GM19468 (cell line): ENCODE data around the gene HS3ST6.
A peak's percentile ranks its signal among the peaks of the same experiment; 100 is the strongest.
"Not testable (repeated sequence)": the region's sequence is repeated elsewhere in the genome, so short reads cannot be mapped to it uniquely, and the experiment has no call there.

Source experiments
- ATAC-seq: cut with Tn5 transposase; IDR thresholded peaks from one replicate; pipeline ENCODE4 v1.9.1; 2021; ENCODE audit warnings: mild to moderate bottlenecking, moderate library complexity, moderate number of reproducible peaks; ENCODE audit not compliant: unreplicated experiment; ENCODE audit errors: extremely low read depth

HS3ST6 gene

DNA sequence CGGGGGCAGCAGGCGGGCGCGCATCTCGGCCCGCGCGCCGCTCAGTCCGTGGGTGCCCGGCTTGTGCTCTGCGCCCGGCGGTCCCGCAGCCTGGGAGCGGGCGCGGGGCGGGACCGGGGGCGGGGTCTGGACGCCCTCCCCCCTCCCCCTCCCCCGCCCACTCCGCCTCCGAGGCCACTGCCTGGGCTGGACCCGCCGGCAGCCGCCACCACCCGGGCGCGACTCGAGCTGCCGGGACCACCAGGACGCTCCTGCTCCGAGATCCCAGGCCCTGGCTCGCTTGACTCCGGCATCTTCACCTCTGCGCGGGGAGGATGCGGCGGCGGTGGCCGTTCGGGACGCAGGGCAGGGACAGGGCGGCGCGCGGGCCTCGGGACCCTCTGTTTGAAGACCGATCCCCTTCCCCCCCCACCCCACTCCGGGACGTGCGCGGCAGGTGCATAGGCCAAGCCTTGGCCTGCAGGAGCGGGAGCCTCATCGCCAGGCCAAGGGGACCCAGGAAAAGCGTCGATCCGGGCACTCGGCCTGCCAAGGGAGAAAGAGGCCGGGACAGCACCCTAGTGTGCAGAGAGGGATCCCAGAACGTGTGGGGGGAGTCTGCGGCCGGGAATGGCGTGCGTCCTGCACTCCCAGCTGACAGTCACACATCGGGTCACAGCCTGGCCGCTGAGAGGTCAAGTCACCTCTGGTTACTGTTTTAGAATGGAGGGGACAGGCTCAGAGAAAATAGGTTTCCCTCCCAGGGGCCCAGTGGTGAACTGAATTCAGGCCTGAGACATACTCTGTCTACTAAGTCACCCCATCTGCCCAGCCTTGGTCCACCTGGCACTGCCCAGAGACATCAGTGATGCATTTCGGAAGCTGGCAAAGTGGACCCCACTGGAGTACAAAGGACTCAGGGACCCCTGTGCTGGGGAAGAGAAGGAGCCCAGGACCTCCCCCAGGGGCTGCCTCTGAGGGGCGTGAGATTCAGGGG is at the start of gene HS3ST6:
Gene HS3ST6 (minus strand): TSS at position 65 of the 976 bp plus-strand sequence. CDS start 92 bp downstream, outside the sequence.
- no peak for ATAC-seq

DNA sequence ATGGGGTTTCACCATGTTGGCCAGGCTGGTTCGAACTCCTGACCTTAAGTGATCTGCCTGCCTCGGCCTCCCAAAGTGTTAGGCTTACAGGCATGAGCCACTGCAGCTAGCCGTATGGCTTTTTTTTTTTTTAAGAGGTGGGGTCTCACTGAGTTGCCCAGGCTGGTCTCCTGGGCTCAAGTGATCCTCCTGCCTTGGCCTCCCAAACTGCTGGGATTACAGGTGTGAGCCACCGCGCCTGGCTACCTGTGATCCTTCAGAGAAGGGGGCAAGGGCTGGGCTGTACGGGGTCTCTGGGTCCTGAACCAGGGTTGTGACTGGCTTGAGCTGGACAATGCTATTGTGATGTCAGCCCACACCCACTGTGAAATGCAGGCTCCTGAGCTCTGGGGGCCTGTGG is 48.2 kb upstream of the HS3ST6 start, which contains the start of gene RNF151:
Gene RNF151 (plus strand): TSS at position 397 of the 400 bp plus-strand sequence. CDS start 26 bp downstream, outside the sequence.
- ATAC-seq, result no peak

DNA sequence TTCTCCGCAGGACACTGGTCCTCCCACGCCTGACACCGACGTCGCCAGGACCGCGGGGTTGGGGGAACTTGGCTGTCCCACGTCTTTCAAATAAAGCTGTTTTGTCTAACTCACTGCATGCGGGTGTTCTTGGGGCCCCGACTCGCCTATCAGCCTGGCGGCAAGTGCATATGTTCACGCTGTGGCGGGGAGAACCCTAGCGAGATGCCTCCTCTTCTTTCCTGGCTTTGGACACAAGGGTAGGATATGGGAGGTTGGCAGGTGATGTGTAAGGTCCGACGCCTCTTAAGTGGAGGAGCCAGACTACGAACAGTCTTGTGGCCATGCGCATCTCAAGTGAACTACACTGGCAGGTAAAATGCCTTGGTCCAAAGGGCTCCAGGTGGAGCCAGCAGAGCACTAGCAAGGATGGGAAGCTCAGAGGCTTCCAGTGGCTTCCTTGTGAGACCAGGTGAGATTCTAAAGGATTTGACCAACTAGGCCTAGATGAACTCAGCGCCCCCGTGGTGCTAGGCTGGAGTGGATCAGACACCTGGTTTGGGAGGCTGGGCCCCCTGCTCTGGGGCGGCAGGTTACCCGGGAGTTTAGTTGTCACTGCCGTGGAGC is 47.3 kb upstream of the HS3ST6 start:
- no peak for ATAC-seq

GRCh38 chr16:1964506-1965395 is 46.5 kb upstream of the HS3ST6 start, which contains the start of gene RPS2:
RPS2 (minus strand) TSS chr16:1964826; CDS start chr16:1964625, 201 bp downstream.
- peak; percentile 80 for ATAC-seq

GRCh38 chr16:1963806-1964505 is 45.7 kb upstream of the HS3ST6 start:
- no peak for ATAC-seq

- ATAC-seq, result not testable (repeated sequence)
Measured at GRCh38 chr16:1962161-1963153, 44.2 kb upstream of the HS3ST6 start.

GRCh38 chr16:1961651-1962067 is 43.4 kb upstream of the HS3ST6 start:
- no peak for ATAC-seq

DNA sequence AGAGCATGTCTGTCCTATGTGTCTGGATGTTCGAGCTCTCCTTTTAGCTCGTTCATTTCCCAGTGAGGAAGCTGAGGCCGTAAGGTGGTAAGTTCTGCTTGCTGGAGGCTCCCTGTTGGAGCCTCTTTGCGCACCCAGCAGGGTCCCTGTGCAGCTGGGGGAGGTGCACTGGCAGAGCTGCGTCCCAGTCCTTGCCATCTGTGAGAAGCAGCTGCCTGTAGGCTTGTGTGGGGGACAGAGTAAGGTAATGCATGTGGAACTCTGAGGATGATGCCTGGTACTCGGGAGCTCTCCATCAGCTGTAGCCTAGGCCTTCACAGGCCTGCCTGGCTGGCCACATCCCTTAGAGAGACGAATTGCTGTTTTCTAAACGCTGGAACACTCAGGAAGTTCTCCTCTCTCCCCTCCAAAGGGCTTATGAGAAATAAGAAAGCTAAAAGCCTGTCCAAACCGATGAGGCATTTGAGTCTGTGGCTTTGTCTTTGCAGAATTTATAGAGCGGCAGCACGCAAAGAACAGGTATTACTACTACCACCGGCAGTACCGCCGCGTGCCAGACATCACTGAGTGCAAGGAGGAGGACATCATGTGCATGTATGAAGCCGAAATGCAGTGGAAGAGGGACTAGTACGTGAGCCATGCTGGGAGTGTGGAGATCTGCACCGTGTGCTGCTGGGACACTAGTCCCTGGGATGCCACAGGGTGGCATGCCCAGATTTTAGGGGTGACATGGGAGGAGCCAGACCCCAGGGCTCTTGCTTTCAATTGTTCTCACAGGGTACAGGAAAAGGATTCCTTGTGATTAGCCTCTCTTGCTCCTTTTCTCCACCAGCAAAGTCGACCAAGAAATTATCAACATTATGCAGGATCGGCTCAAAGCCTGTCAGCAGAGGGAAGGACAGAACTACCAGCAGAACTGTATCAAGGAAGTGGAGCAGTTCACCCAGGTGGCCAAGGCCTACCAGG is 42.7 kb upstream of the HS3ST6 start:
- ATAC-seq, result no peak

- peak; percentile 84 for ATAC-seq
Measured at GRCh38 chr16:1959269-1960039, 41.2 kb upstream of the HS3ST6 start, which contains the start of gene NDUFB10. NDUFB10 (plus strand) TSS chr16:1959538; CDS start chr16:1959625, 87 bp downstream.

GRCh38 chr16:1958715-1959268 is 40.6 kb upstream of the HS3ST6 start:
- ATAC-seq, result no peak

DNA sequence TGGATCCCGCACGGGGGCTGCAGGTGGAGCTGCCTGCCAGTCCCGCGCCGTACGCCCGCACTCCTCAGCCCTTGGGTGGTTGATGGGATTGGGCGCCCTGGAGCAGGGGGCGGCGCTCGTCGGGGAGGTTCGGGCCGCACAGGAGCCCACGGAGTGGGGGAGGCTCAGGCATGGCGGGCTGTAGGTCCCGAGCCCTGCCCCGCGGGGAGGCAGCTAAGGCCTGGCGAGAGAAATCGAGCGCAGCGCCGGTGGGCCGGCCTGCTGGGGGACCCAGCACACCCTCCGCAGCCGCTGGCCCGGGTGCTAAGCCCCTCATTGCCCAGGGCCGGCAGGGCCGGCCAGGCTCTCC is 39.9 kb upstream of the HS3ST6 start:
- ATAC-seq, result not testable (repeated sequence)

DNA sequence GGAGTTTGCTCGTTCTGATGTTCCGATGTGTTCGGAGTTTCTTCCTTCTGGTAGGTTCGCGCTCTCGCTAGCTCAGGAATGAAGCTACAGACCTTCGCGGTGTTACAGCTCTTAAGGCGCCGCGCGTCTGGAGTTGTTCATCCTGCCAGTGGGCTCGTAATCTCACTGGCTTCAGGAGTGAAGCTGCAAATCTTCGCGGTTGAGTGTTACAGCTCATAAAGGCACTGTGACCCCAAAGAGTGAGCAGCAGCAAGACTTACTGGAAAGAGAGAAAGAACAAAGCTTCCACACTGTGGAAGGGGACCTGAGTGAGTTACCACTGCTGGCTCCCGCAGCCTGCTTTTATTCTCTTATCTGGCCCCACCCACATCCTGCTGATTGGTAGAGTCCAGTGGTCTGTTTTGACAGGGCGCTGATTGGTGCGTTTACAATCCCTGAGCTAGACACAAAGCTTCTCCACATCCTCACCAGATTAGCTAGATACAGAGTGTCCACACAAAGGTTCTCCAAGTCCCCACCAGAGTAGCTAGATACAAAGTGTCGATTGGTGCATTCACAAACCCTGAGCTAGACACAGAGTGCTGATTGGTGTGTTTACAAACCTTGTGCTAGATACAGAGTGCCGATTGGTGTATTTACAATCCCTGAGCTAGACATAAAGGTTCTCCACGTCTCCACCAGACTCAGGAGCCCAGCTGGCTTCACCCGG is 39.4 kb upstream of the HS3ST6 start:
- ATAC-seq, result not testable (repeated sequence)

GRCh38 chr16:1953734-1954133 is 35.5 kb upstream of the HS3ST6 start:
- no peak for ATAC-seq

DNA sequence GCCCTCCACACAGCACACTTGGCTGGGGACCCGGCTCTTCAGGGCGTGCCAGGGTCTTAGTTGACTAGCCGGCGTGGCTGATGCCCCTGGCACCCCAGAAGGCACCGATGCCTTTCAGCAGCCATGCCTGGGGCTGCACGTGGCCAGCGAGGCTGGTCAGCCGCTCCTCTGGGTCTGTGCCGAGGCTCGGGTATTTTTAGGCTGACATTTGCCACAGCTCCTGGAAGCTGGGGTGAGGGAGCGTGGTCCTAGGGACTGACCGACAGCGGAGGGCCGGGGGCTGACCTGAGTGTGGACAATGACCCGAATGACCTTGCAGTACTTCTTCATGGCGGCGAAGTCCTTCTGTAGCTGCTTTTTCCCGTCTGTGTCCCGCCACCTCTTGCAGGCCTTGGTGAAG is 32.3 kb upstream of the HS3ST6 start:
- no peak for ATAC-seq

DNA sequence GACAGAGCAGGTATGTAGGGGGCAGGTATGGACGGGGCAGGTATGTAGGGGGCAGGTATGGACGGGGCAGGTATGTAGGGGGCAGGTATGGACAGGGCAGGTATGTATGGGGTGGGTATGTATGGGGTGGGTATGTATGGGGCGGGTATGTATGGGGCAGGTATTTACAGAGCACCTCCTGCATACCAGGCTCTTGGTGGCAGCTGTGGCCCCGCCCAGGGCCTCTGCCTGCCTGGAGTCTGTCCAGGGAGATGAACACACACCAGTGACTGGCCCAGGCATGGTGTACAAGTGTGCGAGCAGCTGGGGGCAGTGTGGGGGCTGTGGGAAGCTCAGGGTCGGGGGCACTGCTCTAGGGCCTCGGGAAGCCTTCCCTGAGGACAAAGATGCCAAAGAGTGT is 31.8 kb upstream of the HS3ST6 start:
- no peak for ATAC-seq

DNA sequence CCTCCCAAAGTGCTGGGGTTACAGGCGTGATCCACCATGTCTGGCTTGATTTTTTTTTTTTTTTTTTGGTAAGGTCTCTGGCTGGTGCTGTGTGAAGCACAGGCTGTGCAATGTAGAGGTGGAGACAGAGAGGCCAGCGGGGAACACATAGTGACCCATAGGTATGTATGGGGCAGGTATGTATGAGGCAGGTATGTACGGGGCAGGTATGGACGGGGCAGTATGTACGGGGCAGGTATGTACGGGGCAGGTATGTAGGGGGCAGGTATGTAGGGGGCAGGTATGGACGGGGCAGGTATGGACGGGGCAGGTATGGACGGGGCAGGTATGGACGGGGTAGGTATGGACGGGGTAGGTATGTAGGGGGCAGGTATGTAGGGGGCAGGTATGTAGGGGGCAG is 31.3 kb upstream of the HS3ST6 start:
- no peak for ATAC-seq
